WTC11 (cell line): Measurements from ENCODE around the gene TIGD3. TPM values are rescaled to one million over a fixed set of nuclear protein-coding genes. Genes with fewer than 3 reads are reported as not detected.

Experiments
- ATAC-seq: fragments of 200-7000 bp; cut with Tn5 transposase; 2 replicates; pipeline ENCODE4 v1.10.0; 2021; ENCODE audit warnings: mild to moderate bottlenecking, moderate library complexity
- CTCF ChIA-PET: fragments of 300-600 bp; sonication (Branson Sonifier 250); formaldehyde crosslinking; loops from one replicate; lab custom pipeline; 2021; ENCODE audit warnings: antibody characterized with exemption; lab: Charles Lee
- POLR2A ChIA-PET: fragments of 350-600 bp; sonication (Branson Sonifier 250); formaldehyde crosslinking; loops from one replicate; lab custom pipeline; 2021; ENCODE audit warnings: antibody characterized with exemption; lab: Charles Lee
- DNase-seq: peaks from one replicate; pipeline ENCODE4 v3.0.0; 2021; ENCODE audit warnings: low spot score
- H3K27ac Mint-ChIP-seq: 2 replicates; pipeline ENCODE4 v1.8.0; 2021; ENCODE audit warnings: mixed read lengths
- H3K27me3 Mint-ChIP-seq: 2 replicates; pipeline ENCODE4 v1.8.0; 2021; ENCODE audit warnings: low read depth, mild to moderate bottlenecking, moderate library complexity, mixed read lengths
- H3K36me3 Mint-ChIP-seq: 2 replicates; pipeline ENCODE4 v1.8.0; 2021; ENCODE audit warnings: mixed read lengths
- H3K4me1 Mint-ChIP-seq: 2 replicates; pipeline ENCODE4 v1.8.0; 2022; ENCODE audit warnings: mixed read lengths
- H3K4me3 Mint-ChIP-seq: 2 replicates; pipeline ENCODE4 v1.8.0; 2021; ENCODE audit warnings: mild to moderate bottlenecking, moderate library complexity, mixed read lengths
- H3K9me3 Mint-ChIP-seq: 2 replicates; pipeline ENCODE4 v1.8.0; 2021; ENCODE audit warnings: mixed read lengths
- AR ChIP-seq: fragments of 250-450 bp; sonication (Bioruptor Pico); IDR thresholded peaks from 2 replicates; pipeline ENCODE4 v1.9.0; 2021; ENCODE audit warnings: mild to moderate bottlenecking
- ATF2 ChIP-seq: sonication (generic); formaldehyde crosslinking; IDR thresholded peaks from 2 replicates; pipeline ENCODE4 v1.8.1; 2022; ENCODE audit warnings: low read depth, missing genetic modification reagents, borderline replicate concordance
- CDX4 ChIP-seq: fragments of 250-450 bp; sonication (Bioruptor Pico); IDR thresholded peaks from 2 replicates; pipeline ENCODE4 v1.9.0; 2021; ENCODE audit warnings: moderate library complexity, mild to moderate bottlenecking, inconsistent platforms, borderline replicate concordance
- CTCF ChIP-seq: fragments of 200-600 bp; IDR thresholded peaks from 2 replicates; pipeline ENCODE4 v1.8.0; 2022; ENCODE audit warnings: antibody characterized with exemption
- EMX1 ChIP-seq: fragments of 250-450 bp; sonication (Bioruptor Pico); IDR thresholded peaks from 2 replicates; pipeline ENCODE4 v1.8.0; 2021; ENCODE audit warnings: mild to moderate bottlenecking
- FOXK1 ChIP-seq: sonication (generic); formaldehyde crosslinking; IDR thresholded peaks from 2 replicates; pipeline ENCODE4 v1.8.0; 2022; ENCODE audit warnings: mild to moderate bottlenecking, moderate library complexity, missing genetic modification reagents
- FOXP1 ChIP-seq: sonication (generic); formaldehyde crosslinking; IDR thresholded peaks from 2 replicates; pipeline ENCODE4 v1.8.0; 2022; ENCODE audit warnings: missing genetic modification reagents, mild to moderate bottlenecking, moderate library complexity, borderline replicate concordance
- GABPB1 ChIP-seq: sonication (generic); formaldehyde crosslinking; IDR thresholded peaks from 2 replicates; pipeline ENCODE4 v1.8.1; 2023; ENCODE audit warnings: mild to moderate bottlenecking, missing genetic modification reagents
- GTF2I ChIP-seq: fragments of 250-450 bp; sonication (Bioruptor Pico); conservative IDR thresholded peaks from 2 replicates; pipeline ENCODE4 v1.4.0; 2021; ENCODE audit warnings: mild to moderate bottlenecking
- KAT7 ChIP-seq: sonication (generic); formaldehyde crosslinking; IDR thresholded peaks from 2 replicates; pipeline ENCODE4 v1.8.1; 2023; ENCODE audit warnings: missing genetic modification reagents, mild to moderate bottlenecking, borderline replicate concordance
- NR3C1 ChIP-seq: sonication (generic); formaldehyde crosslinking; conservative IDR thresholded peaks from 2 replicates; pipeline ENCODE4 v1.8.1; 2023; ENCODE audit warnings: low read depth, mild to moderate bottlenecking, missing genetic modification reagents
- RORB ChIP-seq: fragments of 250-450 bp; sonication (Bioruptor Pico); IDR thresholded peaks from 2 replicates; pipeline ENCODE4 v1.9.0; 2021; ENCODE audit warnings: mild to moderate bottlenecking
- SMAD3 ChIP-seq: sonication (generic); formaldehyde crosslinking; IDR thresholded peaks from 2 replicates; pipeline ENCODE4 v1.8.0; 2022; ENCODE audit warnings: missing genetic modification reagents, mild to moderate bottlenecking, borderline replicate concordance
- TEAD1 ChIP-seq: sonication (generic); formaldehyde crosslinking; IDR thresholded peaks from 2 replicates; pipeline ENCODE4 v1.8.0; 2022; ENCODE audit warnings: mild to moderate bottlenecking, missing genetic modification reagents
- ZBTB21 ChIP-seq: sonication (generic); formaldehyde crosslinking; IDR thresholded peaks from 2 replicates; pipeline ENCODE4 v1.8.1; 2023; ENCODE audit warnings: mild to moderate bottlenecking, missing genetic modification reagents, borderline replicate concordance
- ZNF281 ChIP-seq: sonication (generic); formaldehyde crosslinking; IDR thresholded peaks from 2 replicates; pipeline ENCODE4 v1.8.0; 2023; ENCODE audit warnings: mild to moderate bottlenecking, missing genetic modification reagents
- ZNF416 ChIP-seq: fragments of 250-450 bp; sonication (Bioruptor Pico); IDR thresholded peaks from 2 replicates; pipeline ENCODE4 v1.9.0; 2021; ENCODE audit warnings: mild to moderate bottlenecking, inconsistent platforms
- total RNA-seq: library from RNA; stranded (reverse); gene quantifications from 3 replicates; pipeline ENCODE4 v1.2.3, GENCODE V29; 2021
- TF ChIP-seq, protein P1 (sequence below): sonication (generic); formaldehyde crosslinking; IDR thresholded peaks from 2 replicates; pipeline ENCODE4 v1.8.1; 2022; ENCODE audit warnings: low read depth, mild to moderate bottlenecking, moderate library complexity, missing genetic modification reagents, borderline replicate concordance

TIGD3 gene
- total RNA-seq, 1 experiment from 2014 or later, result 1.9 TPM

- no peak for TF ChIP-seq GABPB1
- no peak for TF ChIP-seq ATF2
- TF ChIP-seq KAT7 (CRISPR knock-in tag), result no peak
- TF ChIP-seq NR3C1 (CRISPR knock-in tag), result no peak
- TF ChIP-seq FOXK1, result no peak
- no peak for TF ChIP-seq CDX4 (CRISPR knock-in tag)
- no peak for TF ChIP-seq RORB (CRISPR knock-in tag)
- TF ChIP-seq FOXP1 (CRISPR knock-in tag), result no peak
- TF ChIP-seq ZBTB21 (CRISPR knock-in tag), result no peak
- TF ChIP-seq CTCF, result no peak
- Mint-ChIP-seq H3K27me3 (no peaks in the 10 kb centered on the region), H3K27ac (no peak overlapping the region), H3K4me1 (peaks cover 9% of the 10 kb centered on the region; the same call in 1 of the 2 replicates), H3K9me3 (no peaks in the 10 kb centered on the region), H3K4me3 (no peak overlapping the region), H3K36me3 (no peaks in the 10 kb centered on the region)
- CTCF ChIA-PET, result no interaction called here
- ATAC-seq, result no peak
- POLR2A ChIA-PET, result no interaction called here
- DNase-seq, result no peak
Measured at GRCh38 chr11:65363770-65364169, 9.2 kb downstream of the TIGD3 start.

GRCh38 chr11:65366340-65366773, 11.8 kb downstream of the TIGD3 start:
- Mint-ChIP-seq H3K36me3 (no peaks in the 10 kb centered on the region), H3K4me1 (0 out of 2 replicates have a peak, but pooled peaks cover 4% of the 10 kb centered on the region), H3K9me3 (no peaks in the 10 kb centered on the region), H3K27ac (no peak overlapping the region), H3K4me3 (no peak overlapping the region), H3K27me3 (no peaks in the 10 kb centered on the region; the same call in 1 of the 2 replicates)
- ChIA-PET POLR2A (no interaction called here), CTCF (interaction anchor here (0.6 to 1.4 kb wide), 10 partner anchors 12 to 227 kb away, joined by 3 to 6 read pairs (median 3); no protein-coding TSS in a partner anchor)
- TF ChIP-seq CTCF (peak; percentile 57), ZNF416 (CRISPR knock-in tag) (no peak)
- ATAC-seq, result peak; percentile 96
- DNase-seq, result no peak

DNA sequence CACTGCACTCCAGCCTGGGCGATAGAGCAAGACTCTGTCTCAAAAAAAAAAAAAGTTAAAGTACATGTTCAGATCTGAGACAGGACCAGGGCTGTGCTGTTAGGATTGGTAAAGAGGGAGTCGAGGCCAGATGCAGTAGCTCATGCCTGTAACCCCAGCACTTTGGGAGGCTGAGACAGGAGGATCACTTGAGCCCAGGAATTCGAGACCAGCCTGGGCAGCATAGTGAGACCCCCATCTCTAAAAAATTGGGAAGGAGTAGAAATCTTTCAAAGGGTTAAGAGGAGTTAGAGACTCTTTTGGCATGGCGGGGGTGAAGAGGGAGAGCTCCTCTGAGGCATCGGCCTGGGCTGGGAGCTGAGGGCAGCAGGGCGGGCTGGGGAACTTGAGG, 16.1 kb downstream of the TIGD3 start:
- DNase-seq (no peak), ATAC-seq (no peak)
- H3K9me3 Mint-ChIP-seq, result no peaks in the 10 kb centered on the region
- no peak overlapping the region for H3K27ac Mint-ChIP-seq
- no peaks in the 10 kb centered on the region for H3K36me3 Mint-ChIP-seq
- POLR2A ChIA-PET, result interaction anchor here (0.7 to 1.0 kb wide), 2 partner anchors 127 to 128 kb away, joined by 3 to 4 read pairs; no protein-coding TSS in a partner anchor
- H3K27me3 Mint-ChIP-seq, result no peaks in the 10 kb centered on the region; the same call in 1 of the 2 replicates
- no peak overlapping the region for H3K4me3 Mint-ChIP-seq
- CTCF ChIA-PET, result interaction anchor here (0.7 to 1.9 kb wide), 3 partner anchors 96 to 140 kb away, joined by 4 to 6 read pairs (median 5); no protein-coding TSS in a partner anchor
- H3K4me1 Mint-ChIP-seq, result 0 out of 2 replicates have a peak, but pooled peaks cover 4% of the 10 kb centered on the region
- TF ChIP-seq ZNF281 (CRISPR knock-in tag) (no peak), TEAD1 (CRISPR knock-in tag) (no peak), EMX1 (CRISPR knock-in tag) (no peak), AR (CRISPR knock-in tag) (no peak), GTF2I (CRISPR knock-in tag) (no peak), SMAD3 (CRISPR knock-in tag) (no peak), ZNF416 (CRISPR knock-in tag) (no peak)
- TF ChIP-seq, protein P1, sequence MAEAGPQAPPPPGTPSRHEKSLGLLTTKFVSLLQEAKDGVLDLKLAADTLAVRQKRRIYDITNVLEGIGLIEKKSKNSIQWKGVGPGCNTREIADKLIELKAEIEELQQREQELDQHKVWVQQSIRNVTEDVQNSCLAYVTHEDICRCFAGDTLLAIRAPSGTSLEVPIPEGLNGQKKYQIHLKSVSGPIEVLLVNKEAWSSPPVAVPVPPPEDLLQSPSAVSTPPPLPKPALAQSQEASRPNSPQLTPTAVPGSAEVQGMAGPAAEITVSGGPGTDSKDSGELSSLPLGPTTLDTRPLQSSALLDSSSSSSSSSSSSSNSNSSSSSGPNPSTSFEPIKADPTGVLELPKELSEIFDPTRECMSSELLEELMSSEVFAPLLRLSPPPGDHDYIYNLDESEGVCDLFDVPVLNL (CRISPR knock-in tag), result no peak
